ENCODE measurements around the gene NEK8. TPM values are rescaled to one million over a fixed set of nuclear protein-coding genes. Genes with fewer than 3 reads are reported as not detected.

Gene NEK8
- total RNA-seq, 4 donors from 2014 or later: 1.1 to 7.3 (median 2.6) TPM

- peaks cover 0 to 6% (median 0%) of the 10 kb centered on the region in 3 donors for H3K4me1 ChIP-seq
- H3K9me3 ChIP-seq: no peaks in the 10 kb centered on the region
- no peak overlapping the region for H3K4me3 ChIP-seq
- no peak for DNase-seq
- no peak for TF ChIP-seq POLR2A (IDR thresholded peaks at IDR 0.05)
- WGBS, 2 donors: 79 to 89% methylated on average over 5 to 7 of the region's 14 CpGs
- no peak overlapping the region for H3K27ac ChIP-seq
- peaks cover 27 to 67% (median 37%) of the 10 kb centered on the region in 3 donors for H3K36me3 ChIP-seq
- no peaks in the 10 kb centered on the region for H3K27me3 ChIP-seq
- intact Hi-C loops (cut with DNase I): no loop called here
Measured at GRCh38 chr17:28704219-28704858, 24.2 kb upstream of the NEK8 start.

GRCh38 chr17:28705074-28705659, 23.4 kb upstream of the NEK8 start:
- no peaks in the 10 kb centered on the region for H3K27me3 ChIP-seq
- no peak for DNase-seq
- H3K4me1 ChIP-seq: peaks cover 3 to 14% (median 4%) of the 10 kb centered on the region in 3 donors
- H3K4me3 ChIP-seq: no peak overlapping the region
- no peaks in the 10 kb centered on the region for H3K9me3 ChIP-seq
- no peak overlapping the region for H3K27ac ChIP-seq
- no peak for TF ChIP-seq POLR2A (IDR thresholded peaks at IDR 0.05)
- no peak for TF ChIP-seq CTCF (IDR thresholded peaks at IDR 0.05)
- WGBS, 2 donors: 69 to 81% methylated on average over 4 to 5 of the region's 5 CpGs
- intact Hi-C loops (cut with DNase I): no loop called here
- peaks cover 20 to 59% (median 29%) of the 10 kb centered on the region in 3 donors for H3K36me3 ChIP-seq

- no peak overlapping the region for H3K27ac ChIP-seq
- 28 to 64% methylated on average over 2 to 6 of the region's 10 CpGs for WGBS, 2 donors
- H3K9me3 ChIP-seq: no peaks in the 10 kb centered on the region
- no peaks in the 10 kb centered on the region for H3K27me3 ChIP-seq
- intact Hi-C loops (cut with DNase I): no loop called here
- peaks cover 3 to 20% (median 6%) of the 10 kb centered on the region in 3 donors for H3K4me1 ChIP-seq
- H3K36me3 ChIP-seq: peaks cover 13 to 52% (median 22%) of the 10 kb centered on the region in 3 donors
- DNase-seq: no peak
- TF ChIP-seq POLR2A (IDR thresholded peaks at IDR 0.05) (no peak), CTCF (IDR thresholded peaks at IDR 0.05) (no peak)
- no peak overlapping the region for H3K4me3 ChIP-seq
Measured at GRCh38 chr17:28705728-28706334, 22.8 kb upstream of the NEK8 start.

DNA sequence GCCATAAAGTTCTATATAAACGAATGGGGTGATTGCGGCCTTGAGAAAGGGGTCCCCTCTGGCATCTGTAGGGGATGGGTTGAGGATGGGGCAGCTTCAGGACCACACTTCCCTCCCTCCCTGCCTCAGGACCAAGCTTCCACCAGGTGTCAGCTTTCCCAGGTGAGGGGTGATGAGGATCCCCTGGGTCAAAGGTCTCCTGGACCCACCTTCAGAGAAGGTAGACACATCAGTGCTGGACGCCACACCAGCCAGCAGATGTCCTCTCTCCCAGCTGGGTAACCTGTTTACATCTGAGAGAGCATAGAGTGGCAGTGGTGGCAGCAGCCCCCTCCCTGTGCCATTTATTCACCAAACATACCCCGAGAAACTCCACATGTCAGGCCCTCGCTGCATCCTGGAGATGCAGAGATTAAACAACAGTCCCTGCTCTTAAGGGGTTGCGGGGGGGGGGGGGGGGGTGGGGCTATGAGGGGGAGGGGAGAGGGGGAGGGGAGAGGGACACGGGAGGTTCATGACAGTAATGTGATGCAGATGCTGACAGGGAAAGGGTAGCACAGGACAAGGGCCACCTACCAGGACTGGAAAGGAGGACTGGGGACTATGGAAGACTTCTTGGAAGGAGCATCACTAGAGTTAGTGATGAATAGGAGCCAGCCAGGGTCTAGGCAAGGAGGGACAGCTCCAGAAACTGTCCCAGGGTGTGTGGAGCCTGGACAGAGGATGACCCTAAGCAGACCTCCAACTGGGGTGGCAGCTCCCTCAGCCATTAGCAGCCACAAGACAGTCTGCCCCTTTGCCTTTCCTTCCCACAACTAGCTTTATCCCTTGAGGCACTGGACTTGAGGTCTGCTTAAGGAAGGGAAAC, 21.9 kb upstream of the NEK8 start:
- H3K36me3 ChIP-seq: peaks cover 6 to 44% (median 14%) of the 10 kb centered on the region in 3 donors
- WGBS, 2 donors: 68 to 85% methylated on average over 3 of the region's 7 CpGs

More for the DNA sequence above, 21.9 kb upstream of the NEK8 start:
- TF ChIP-seq CTCF (IDR thresholded peaks at IDR 0.05) (no peak), POLR2A (IDR thresholded peaks at IDR 0.05) (no peak)
- H3K4me1 ChIP-seq: peaks cover 6 to 27% (median 8%) of the 10 kb centered on the region in 3 donors
- intact Hi-C loops (cut with DNase I): no loop called here
- no peak for DNase-seq
- no peak overlapping the region for H3K27ac ChIP-seq
- H3K9me3 ChIP-seq: no peaks in the 10 kb centered on the region
- no peaks in the 10 kb centered on the region for H3K27me3 ChIP-seq
- H3K4me3 ChIP-seq: no peak overlapping the region
